K562 (cell line): ENCODE results near the gene SURF6. TPM values are rescaled to one million over a fixed set of nuclear protein-coding genes. Genes with fewer than 3 reads are reported as not detected.

Experiments
- ATAC-seq: fragments of 200-7000 bp; cut with Tn5 transposase; 3 replicates; pipeline ENCODE4 v1.9.1; 2020; ENCODE audit warnings: moderate library complexity
- BruUV-seq: library from RNA; stranded (reverse); fragments of 400-500 nt; replicated peaks from 2 replicates; lab custom pipeline; 2021; lab: Mats Ljungman, UMichigan
- CTCF ChIA-PET: fragments of 300-600 bp; formaldehyde crosslinking; extraction: SDS; loops from one replicate; lab custom pipeline; 2021; ENCODE audit warnings: low intra/inter-chr PET ratio; lab: Yijun Ruan, JAX
- POLR2A ChIA-PET: fragments of 300-600, 350-650 bp; sonication (Branson Sonifier 250); formaldehyde crosslinking; extraction: SDS; loops from one replicate; lab custom pipeline; 2021; ENCODE audit warnings: antibody characterized with exemption, inconsistent platforms; lab: Yijun Ruan, JAX
- DNase-seq, 4 experiments: peaks; one replicate each; pipeline versions ENCODE4 v3.0.0 to v3.0.0-alpha.2; 2011 to 2018; ENCODE audit warnings: low spot score in 3 of 4, mixed read lengths in 3 of 4; ENCODE audit errors: extremely low read depth in 1 of 4
- FAIRE-seq: peaks from 2 replicates; lab custom pipeline; 2011; peaks lifted over from hg19 to GRCh38; lab: Jason Lieb, UNC
- H2AFZ ChIP-seq: 2 replicates; pipeline ENCODE4 v1.6.0; 2011; ENCODE audit warnings: low read depth, low read length, control low read depth, inconsistent platforms
- H3K27ac ChIP-seq: fragments of 200-600 bp; 3 replicates; pipeline ENCODE4 v1.8.0; 2011; ENCODE audit warnings: low read depth, mild to moderate bottlenecking, control low read depth, inconsistent platforms, low read length, moderate library complexity, mixed read lengths; ENCODE audit errors: extremely low read depth
- H3K27me3 ChIP-seq, 2 experiments: fragments of 300-600 bp in 1 of 2; 2 replicates in 1 of 2; 3 replicates in 1 of 2; pipeline versions ENCODE4 v1.6.0 to v1.8.0; 2011; ENCODE audit warnings: inconsistent platforms in 2 of 2, low read length in 2 of 2, mild to moderate bottlenecking in 1 of 2, mixed read lengths in 1 of 2, moderate library complexity in 1 of 2; ENCODE audit not compliant: control insufficient read depth in 2 of 2, insufficient read depth in 2 of 2
- H3K36me3 ChIP-seq: fragments of 300-600 bp; 3 replicates; pipeline ENCODE4 v1.8.0; 2011; ENCODE audit warnings: mild to moderate bottlenecking, low read length, inconsistent platforms; ENCODE audit not compliant: control insufficient read depth, insufficient read depth
- H3K4me1 ChIP-seq, 2 experiments: fragments of 200-600 bp in 1 of 2; replicated peaks in 1 of 2; 2 replicates in 1 of 2; 3 replicates in 1 of 2; pipeline versions ENCODE4 v1.5.1 to v1.8.0; 2011; ENCODE audit warnings: inconsistent platforms in 2 of 2, low read length in 2 of 2, mild to moderate bottlenecking in 1 of 2, mixed read lengths in 1 of 2, moderate library complexity in 1 of 2; ENCODE audit not compliant: control insufficient read depth in 2 of 2, insufficient read depth in 2 of 2
- H3K4me2 ChIP-seq: 2 replicates; pipeline ENCODE4 v1.6.1; 2011; ENCODE audit warnings: low read length, control low read depth, inconsistent platforms, mixed read lengths; ENCODE audit not compliant: insufficient read depth
- H3K4me3 ChIP-seq: fragments of 200-600 bp; sonication (generic), shearing (Covaris generic); 2 replicates; pipeline ENCODE4 v1.5.1; 2016; ENCODE audit warnings: control low read depth, inconsistent platforms
- H3K79me2 ChIP-seq: fragments of 200-600 bp; 3 replicates; pipeline ENCODE4 v1.8.0; 2011; ENCODE audit warnings: low read length, inconsistent platforms; ENCODE audit not compliant: control insufficient read depth, insufficient read depth
- H3K9ac ChIP-seq, 2 experiments: 2 replicates each; pipeline versions ENCODE4 v1.6.0 to v1.6.1; 2011; ENCODE audit warnings: low read depth in 2 of 2, low read length in 2 of 2, control low read depth in 1 of 2, inconsistent platforms in 1 of 2, mild to moderate bottlenecking in 1 of 2, mixed read lengths in 1 of 2; ENCODE audit not compliant: insufficient read depth in 1 of 2
- H3K9me1 ChIP-seq: one replicate; pipeline ENCODE4 v1.6.0; 2011; ENCODE audit warnings: inconsistent platforms, mild to moderate bottlenecking, low read length, moderate library complexity; ENCODE audit not compliant: control insufficient read depth, insufficient read depth
- H3K9me3 ChIP-seq: replicated peaks from 2 replicates; pipeline ENCODE4 v1.5.1; 2011; ENCODE audit warnings: low read depth, low read length, inconsistent platforms; ENCODE audit not compliant: control insufficient read depth, insufficient read depth
- H4K20me1 ChIP-seq: replicated peaks from 2 replicates; pipeline ENCODE4 v1.6.1; 2011; ENCODE audit warnings: low read length, inconsistent platforms, mixed read lengths; ENCODE audit not compliant: control insufficient read depth, insufficient read depth
- ATF1 ChIP-seq, 2 experiments: fragments of 450-650 bp in 1 of 2; IDR thresholded peaks; 2 replicates each; pipeline ENCODE4 v1.6.1; 2016; ENCODE audit warnings: missing compliant biosample characterization in 1 of 2, missing genetic modification characterization in 1 of 2
- E2F3 ChIP-seq: fragments of 250-450 bp; sonication (Bioruptor Pico); IDR thresholded peaks from 2 replicates; pipeline ENCODE4 v1.4.0; 2020; ENCODE audit warnings: mild to moderate bottlenecking
- POU5F1 ChIP-seq: fragments of 150-350 bp; IDR thresholded peaks from 2 replicates; pipeline ENCODE4 v1.6.1; 2014; ENCODE audit warnings: borderline replicate concordance, low read length, low read depth, mild to moderate bottlenecking; ENCODE audit not compliant: partially characterized antibody
- ZBTB7A ChIP-seq: IDR thresholded peaks from 2 replicates; pipeline ENCODE4 v1.6.1; 2011; ENCODE audit warnings: low read depth, mild to moderate bottlenecking, low read length, moderate library complexity, borderline replicate concordance; ENCODE audit not compliant: control insufficient read depth
- ZNF133 ChIP-seq: fragments of 250-450 bp; sonication (Bioruptor Pico); IDR thresholded peaks from 2 replicates; pipeline ENCODE4 v1.4.0; 2020; ENCODE audit warnings: mild to moderate bottlenecking
- ZNF583 ChIP-seq: fragments of 250-450 bp; sonication (Bioruptor Pico); IDR thresholded peaks from 2 replicates; pipeline ENCODE4 v1.4.0; 2020
- WGBS: fragments of 100-300 bp; shearing (Covaris generic); methylation state at CpG from one replicate; pipeline ENCODE4 v1.1.6; 2016; ENCODE audit warnings: low coverage, mixed read lengths; ENCODE audit not compliant: insufficient coverage; ENCODE audit errors: missing lambda C conversion rate; 5-methylcytosine and 5-hydroxymethylcytosine counted together
- in situ Hi-C: fragments of 300-500 bp; cut with MboI; formaldehyde crosslinking; loops from 4 replicates; pipeline ENCODE4 v1.15.0; 2018; ENCODE audit warnings: inconsistent platforms, mixed read lengths
- intact Hi-C: fragments of 100-400 bp; cut with micrococcal nuclease; formaldehyde crosslinking; loops from 2 replicates; pipeline ENCODE4 v1.14.2; 2022
- polyA plus RNA-seq, 8 experiments: library from polyadenylated mRNA; depleted of rRNA in 4 of 8; stranded (reverse) in 5 of 8; unstranded in 3 of 8; fragments of >200 nt; fragmentation: Nextera tagmentation in 2 of 8; fragmentation: Illumina TruSeq in 1 of 8; extraction: Ambion mirVana in 2 of 8; extraction: Trizol in 1 of 8; gene quantifications; 2 replicates each; pipeline versions ENCODE4 v1.2.1 to v1.2.3, GENCODE V29; 2011 to 2014; ENCODE audit warnings: inconsistent platforms in 1 of 8, missing spikeins in 1 of 8
- total RNA-seq, 7 experiments: library from RNA; depleted of rRNA in 6 of 7; stranded (reverse); fragments of >200 nt in 6 of 7; fragmentation: Illumina TruSeq in 2 of 7; extraction: Trizol in 2 of 7; gene quantifications; 2 replicates each; pipeline versions ENCODE4 v1.2.1 to v1.2.3, GENCODE V29; 2011 to 2021; ENCODE audit warnings: low replicate concordance in 1 of 7
- TF ChIP-seq, protein P1 (sequence below): sonication (generic); formaldehyde crosslinking; IDR thresholded peaks from 2 replicates; pipeline ENCODE4 v1.8.0; 2022; ENCODE audit warnings: mild to moderate bottlenecking, missing genetic modification reagents
- TF ChIP-seq, protein P2 (sequence below): fragments of 450-650 bp; IDR thresholded peaks from 2 replicates; pipeline ENCODE4 v1.7.1; 2018; ENCODE audit warnings: mild to moderate bottlenecking, low read depth; ENCODE audit not compliant: partially characterized antibody

The SURF6 gene
- total and polyA plus RNA-seq, 9 of the 15 experiments (the other 6 are each of a cell fraction or from before 2014, with no cell fraction given), result 1.4 to 68.3 (median 14.7) TPM

- Histone ChIP-seq H3K9me1 (no peaks in the 10 kb centered on the region), H3K27ac (no peak overlapping the region), H3K4me1 (peaks cover 2 to 26% of the 10 kb centered on the region in 2 experiments; a peak in 4 of 5 replicates), H3K36me3 (peaks cover 71% of the 10 kb centered on the region; the same call in 2 of the 3 replicates), H3K4me2 (no peak overlapping the region), H4K20me1 (no peaks in the 10 kb centered on the region), H3K27me3 (no peaks in the 10 kb centered on the region; a peak in 1 of 5 replicates)
- CTCF ChIA-PET, result no interaction called here
- BruUV-seq, result no TSS peak
- 90% methylated on average over 3 of the region's 3 CpGs for WGBS
- in situ Hi-C loops, result no loop called here
- ATAC-seq (no peak), DNase-seq (no peak)
- intact Hi-C loops, result no loop called here
- TF ChIP-seq ZBTB7A (no peak), E2F3 (no peak), ZNF583 (CRISPR knock-in tag) (no peak), ATF1 (CRISPR knock-in tag; IDR thresholded peaks at IDR 0.05) (no peak), ATF1 (tag; IDR thresholded peaks at IDR 0.05) (no peak)
- TF ChIP-seq, all 486 proteins: peak for 0
- peaks cover 13% of the 10 kb centered on the region for H3K79me2 ChIP-seq
- POLR2A ChIA-PET, result interaction anchor here (0.7 to 2.7 kb wide), 5 partner anchors 8 to 100 kb away, joined by 3 to 18 read pairs (median 8); partner anchors contain the start of genes MED22 and RPL7A
- no peak for FAIRE-seq
- no peak overlapping the region for H3K4me3 ChIP-seq
- peak overlapping the region in 1 of 2 experiments; percentile 78; a peak in 2 of 4 replicates for H3K9ac ChIP-seq
- no peaks in the 10 kb centered on the region for H3K9me3 ChIP-seq
- no peak overlapping the region for H2AFZ ChIP-seq
Observed at GRCh38 chr9:133340256-133340655, 4.3 kb upstream of the SURF6 start.

GRCh38 chr9:133339641-133340040 is 3.7 kb upstream of the SURF6 start:
- POLR2A ChIA-PET, result interaction anchor here (1.6 to 2.7 kb wide), 4 partner anchors 8 to 15 kb away, joined by 4 to 18 read pairs (median 12); partner anchors contain the start of genes MED22 and RPL7A
- H4K20me1 ChIP-seq, result no peaks in the 10 kb centered on the region
- ATAC-seq (no peak), DNase-seq (no peak), FAIRE-seq (no peak)
- no peak overlapping the region for H3K4me3 ChIP-seq
- H3K4me1 ChIP-seq, result peaks cover 3 to 29% of the 10 kb centered on the region in 2 experiments; a peak in 4 of 5 replicates
- no peak overlapping the region for H3K27ac ChIP-seq
- H3K4me2 ChIP-seq, result no peak overlapping the region
- no TSS peak for BruUV-seq
- H3K9me1 ChIP-seq, result no peaks in the 10 kb centered on the region
- CTCF ChIA-PET, result no interaction called here
- intact Hi-C loops, result no loop called here
- H3K9me3 ChIP-seq, result no peaks in the 10 kb centered on the region
- 87% methylated on average over 5 of the region's 5 CpGs for WGBS
- H3K27me3 ChIP-seq, result no peaks in the 10 kb centered on the region; a peak in 1 of 5 replicates
- peaks cover 68% of the 10 kb centered on the region for H3K36me3 ChIP-seq
- peaks cover 19% of the 10 kb centered on the region for H3K79me2 ChIP-seq
- in situ Hi-C loops, result no loop called here
- H3K9ac ChIP-seq, result peak overlapping the region in 1 of 2 experiments; percentile 52; a peak in 1 of 4 replicates
- no peak overlapping the region for H2AFZ ChIP-seq
- TF ChIP-seq ZNF133 (CRISPR knock-in tag) (no peak), POU5F1 (no peak)
- TF ChIP-seq, protein P1, sequence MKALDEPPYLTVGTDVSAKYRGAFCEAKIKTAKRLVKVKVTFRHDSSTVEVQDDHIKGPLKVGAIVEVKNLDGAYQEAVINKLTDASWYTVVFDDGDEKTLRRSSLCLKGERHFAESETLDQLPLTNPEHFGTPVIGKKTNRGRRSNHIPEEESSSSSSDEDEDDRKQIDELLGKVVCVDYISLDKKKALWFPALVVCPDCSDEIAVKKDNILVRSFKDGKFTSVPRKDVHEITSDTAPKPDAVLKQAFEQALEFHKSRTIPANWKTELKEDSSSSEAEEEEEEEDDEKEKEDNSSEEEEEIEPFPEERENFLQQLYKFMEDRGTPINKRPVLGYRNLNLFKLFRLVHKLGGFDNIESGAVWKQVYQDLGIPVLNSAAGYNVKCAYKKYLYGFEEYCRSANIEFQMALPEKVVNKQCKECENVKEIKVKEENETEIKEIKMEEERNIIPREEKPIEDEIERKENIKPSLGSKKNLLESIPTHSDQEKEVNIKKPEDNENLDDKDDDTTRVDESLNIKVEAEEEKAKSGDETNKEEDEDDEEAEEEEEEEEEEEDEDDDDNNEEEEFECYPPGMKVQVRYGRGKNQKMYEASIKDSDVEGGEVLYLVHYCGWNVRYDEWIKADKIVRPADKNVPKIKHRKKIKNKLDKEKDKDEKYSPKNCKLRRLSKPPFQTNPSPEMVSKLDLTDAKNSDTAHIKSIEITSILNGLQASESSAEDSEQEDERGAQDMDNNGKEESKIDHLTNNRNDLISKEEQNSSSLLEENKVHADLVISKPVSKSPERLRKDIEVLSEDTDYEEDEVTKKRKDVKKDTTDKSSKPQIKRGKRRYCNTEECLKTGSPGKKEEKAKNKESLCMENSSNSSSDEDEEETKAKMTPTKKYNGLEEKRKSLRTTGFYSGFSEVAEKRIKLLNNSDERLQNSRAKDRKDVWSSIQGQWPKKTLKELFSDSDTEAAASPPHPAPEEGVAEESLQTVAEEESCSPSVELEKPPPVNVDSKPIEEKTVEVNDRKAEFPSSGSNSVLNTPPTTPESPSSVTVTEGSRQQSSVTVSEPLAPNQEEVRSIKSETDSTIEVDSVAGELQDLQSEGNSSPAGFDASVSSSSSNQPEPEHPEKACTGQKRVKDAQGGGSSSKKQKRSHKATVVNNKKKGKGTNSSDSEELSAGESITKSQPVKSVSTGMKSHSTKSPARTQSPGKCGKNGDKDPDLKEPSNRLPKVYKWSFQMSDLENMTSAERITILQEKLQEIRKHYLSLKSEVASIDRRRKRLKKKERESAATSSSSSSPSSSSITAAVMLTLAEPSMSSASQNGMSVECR, result no peak
- TF ChIP-seq, protein P2, sequence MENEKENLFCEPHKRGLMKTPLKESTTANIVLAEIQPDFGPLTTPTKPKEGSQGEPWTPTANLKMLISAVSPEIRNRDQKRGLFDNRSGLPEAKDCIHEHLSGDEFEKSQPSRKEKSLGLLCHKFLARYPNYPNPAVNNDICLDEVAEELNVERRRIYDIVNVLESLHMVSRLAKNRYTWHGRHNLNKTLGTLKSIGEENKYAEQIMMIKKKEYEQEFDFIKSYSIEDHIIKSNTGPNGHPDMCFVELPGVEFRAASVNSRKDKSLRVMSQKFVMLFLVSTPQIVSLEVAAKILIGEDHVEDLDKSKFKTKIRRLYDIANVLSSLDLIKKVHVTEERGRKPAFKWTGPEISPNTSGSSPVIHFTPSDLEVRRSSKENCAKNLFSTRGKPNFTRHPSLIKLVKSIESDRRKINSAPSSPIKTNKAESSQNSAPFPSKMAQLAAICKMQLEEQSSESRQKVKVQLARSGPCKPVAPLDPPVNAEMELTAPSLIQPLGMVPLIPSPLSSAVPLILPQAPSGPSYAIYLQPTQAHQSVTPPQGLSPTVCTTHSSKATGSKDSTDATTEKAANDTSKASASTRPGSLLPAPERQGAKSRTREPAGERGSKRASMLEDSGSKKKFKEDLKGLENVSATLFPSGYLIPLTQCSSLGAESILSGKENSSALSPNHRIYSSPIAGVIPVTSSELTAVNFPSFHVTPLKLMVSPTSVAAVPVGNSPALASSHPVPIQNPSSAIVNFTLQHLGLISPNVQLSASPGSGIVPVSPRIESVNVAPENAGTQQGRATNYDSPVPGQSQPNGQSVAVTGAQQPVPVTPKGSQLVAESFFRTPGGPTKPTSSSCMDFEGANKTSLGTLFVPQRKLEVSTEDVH, result no peak
